ENCODE results near the gene MFAP5. TPM values are rescaled to one million over a fixed set of nuclear protein-coding genes. Genes with fewer than 3 reads are reported as not detected.
A peak's percentile ranks its signal among the peaks of the same experiment; 100 is the strongest.

The MFAP5 gene, protein sequence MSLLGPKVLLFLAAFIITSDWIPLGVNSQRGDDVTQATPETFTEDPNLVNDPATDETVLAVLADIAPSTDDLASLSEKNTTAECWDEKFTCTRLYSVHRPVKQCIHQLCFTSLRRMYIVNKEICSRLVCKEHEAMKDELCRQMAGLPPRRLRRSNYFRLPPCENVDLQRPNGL
- total RNA-seq = 100 to 1,000 TPM in 1 of 2 donors, 10 to 100 TPM in 1; 64.8 to 120 TPM
- long read RNA-seq, partial matches to known transcripts = 1 of 7 reads
- long read RNA-seq, other reads (novel, unspliced or antisense) = 3 of 7 reads

DNA sequence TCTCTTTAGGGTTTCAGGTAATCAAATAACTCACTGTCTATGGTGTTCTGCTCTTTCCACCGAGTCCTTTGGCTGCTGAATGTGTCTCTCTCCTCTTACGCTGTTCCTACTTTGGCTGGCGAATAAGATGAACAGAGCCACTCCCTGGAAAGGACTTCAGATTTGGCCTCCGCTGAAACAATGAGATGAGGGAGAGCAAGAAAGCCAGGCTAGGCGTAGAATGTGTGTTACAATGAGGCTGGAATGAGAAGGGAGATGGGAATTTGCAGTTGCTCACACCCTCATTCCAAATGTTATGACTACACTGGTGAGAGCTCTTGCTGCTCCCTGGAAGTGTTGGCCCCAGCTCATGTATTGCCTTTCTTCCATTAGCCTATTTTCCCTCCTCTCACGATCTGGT, at the start of gene MFAP5:
MFAP5 (minus strand) TSS at position 234 of the 400 bp plus-strand sequence. CDS start 722 bp downstream, outside the sequence.
- ATAC-seq (peak in 1 of 2 donors; percentile 72), DNase-seq (peak; percentile 25)
- intact Hi-C loops (cut with DNase I) = no loop called here

DNA sequence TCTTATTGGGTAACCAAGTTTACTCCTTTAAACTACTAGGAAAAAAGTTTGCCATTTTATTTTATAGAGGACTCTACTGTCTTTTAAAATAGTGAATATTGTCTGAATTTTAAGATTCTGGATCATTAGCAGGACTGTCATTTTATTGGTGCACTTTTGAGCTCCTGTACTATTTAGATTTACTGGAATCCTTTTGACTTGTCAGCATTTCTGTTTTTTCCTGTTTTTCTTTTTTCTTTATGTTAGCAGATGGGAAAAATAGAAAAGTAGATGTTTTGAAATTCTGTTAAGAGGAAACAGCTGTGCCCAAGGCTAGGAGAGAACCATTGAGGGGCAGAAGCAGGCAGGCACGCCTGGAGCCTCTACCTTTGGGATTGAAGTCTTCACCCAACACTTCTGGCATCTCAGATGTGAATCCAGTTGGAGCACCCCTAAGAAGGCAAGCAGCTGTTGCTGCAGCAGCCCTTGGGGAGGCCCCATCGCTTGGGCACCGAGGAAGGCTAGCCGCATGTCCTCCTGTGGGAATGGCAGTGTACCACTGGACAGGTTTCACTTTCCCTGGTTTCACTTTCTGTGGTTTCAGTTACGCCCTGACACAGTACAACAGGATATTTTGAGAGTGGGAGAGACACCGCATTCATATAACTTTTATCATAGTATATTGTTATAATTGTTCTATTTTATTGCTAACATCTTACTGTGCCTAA, 46.7 kb upstream of the MFAP5 start:
- ATAC-seq = peak; percentile 74 to 76
- DNase-seq = no peak
- intact Hi-C loops (cut with DNase I) = no loop called here

DNA sequence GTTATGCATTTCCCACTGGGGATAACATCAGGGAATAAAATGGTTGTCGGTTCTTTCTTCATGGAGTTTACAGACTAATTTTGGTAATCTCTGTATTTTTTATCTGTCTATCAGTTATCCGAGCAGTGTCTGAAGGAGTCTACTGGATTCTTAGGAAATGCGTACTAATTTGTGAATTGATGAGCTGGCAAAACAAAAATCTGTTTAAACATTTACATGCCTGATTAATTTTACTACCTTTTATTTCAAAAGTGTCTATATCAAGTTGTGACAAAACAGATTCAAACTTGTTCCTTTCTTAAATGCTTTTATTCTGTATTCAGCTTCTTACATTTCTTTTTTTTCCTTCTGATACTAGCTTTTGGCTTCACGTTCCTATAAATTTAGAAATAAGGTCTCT, 39.5 kb upstream of the MFAP5 start:
- intact Hi-C loops (cut with DNase I) = no loop called here
- DNase-seq (no peak), ATAC-seq (no peak)

DNA sequence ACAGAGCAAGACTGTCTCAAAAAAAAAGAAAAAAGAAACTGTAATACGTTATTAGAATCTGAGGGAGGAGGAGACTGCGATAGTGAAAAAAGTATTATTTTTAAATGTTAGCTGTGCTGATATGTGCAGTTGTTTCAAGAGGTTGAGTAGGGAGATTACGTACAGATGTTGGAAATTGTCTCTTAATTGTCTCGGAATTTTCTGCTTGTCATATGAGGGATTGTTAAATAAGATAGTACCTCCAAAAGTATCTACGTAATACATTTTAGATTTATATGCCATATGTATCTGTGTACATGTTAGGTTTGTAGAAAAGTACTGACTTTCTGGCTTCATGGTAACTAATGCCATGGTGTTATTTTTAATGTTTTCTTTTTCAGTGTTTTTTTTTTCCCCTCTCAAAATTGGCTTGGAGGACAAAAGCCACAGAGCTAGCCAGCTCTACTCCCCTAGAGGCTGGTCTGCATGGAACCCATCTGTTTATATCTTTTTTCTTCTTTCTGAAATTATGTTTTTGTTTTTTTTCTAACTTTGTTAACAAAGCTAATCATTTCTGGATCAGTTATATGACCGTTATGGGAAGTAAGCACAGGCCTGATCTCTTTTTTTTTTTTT, 38.5 kb upstream of the MFAP5 start:
- ATAC-seq (no peak), DNase-seq (no peak)
- intact Hi-C loops (cut with DNase I) = no loop called here

DNA sequence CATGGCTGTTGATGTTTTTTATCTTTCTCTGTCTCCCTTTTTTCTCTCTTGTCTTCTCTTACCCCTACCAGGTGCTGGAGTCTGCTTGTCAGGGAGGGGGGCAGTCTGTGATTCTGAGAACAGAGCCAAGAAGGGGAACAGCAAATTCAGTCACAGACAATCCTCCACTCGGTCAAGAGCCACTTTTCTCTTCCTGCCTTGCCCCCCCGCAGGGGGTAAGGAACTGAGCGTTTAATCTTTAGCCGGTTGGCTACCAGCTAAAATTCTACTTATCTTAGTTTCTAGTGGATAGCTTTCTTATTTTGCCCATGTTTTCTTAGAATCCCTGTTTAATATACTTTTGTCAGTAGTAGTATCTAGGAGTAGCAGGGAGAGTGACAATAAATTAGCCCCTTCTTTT, 37.1 kb upstream of the MFAP5 start:
- ATAC-seq (no peak), DNase-seq (no peak)
- intact Hi-C loops (cut with DNase I) = no loop called here

DNA sequence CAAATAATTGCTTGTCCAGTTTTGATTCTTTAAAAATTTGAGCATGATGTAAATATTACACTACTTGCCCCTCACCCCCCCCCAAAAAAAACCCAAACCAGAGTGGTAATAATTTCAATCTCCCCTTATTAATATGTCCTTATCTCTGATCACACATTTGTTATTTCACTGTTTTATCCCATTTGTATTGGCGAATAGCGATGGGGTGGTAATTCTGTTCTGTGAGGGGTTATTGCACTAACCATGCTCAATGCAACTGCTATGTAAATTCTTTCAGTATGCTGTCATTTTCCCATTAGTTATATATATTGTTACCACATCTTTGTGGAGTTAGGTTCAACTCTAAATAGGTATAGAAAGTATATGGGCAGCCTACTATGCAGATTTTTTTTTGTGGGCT, 36.3 kb upstream of the MFAP5 start:
- DNase-seq = no peak
- intact Hi-C loops (cut with DNase I) = no loop called here
- ATAC-seq = no peak

DNA sequence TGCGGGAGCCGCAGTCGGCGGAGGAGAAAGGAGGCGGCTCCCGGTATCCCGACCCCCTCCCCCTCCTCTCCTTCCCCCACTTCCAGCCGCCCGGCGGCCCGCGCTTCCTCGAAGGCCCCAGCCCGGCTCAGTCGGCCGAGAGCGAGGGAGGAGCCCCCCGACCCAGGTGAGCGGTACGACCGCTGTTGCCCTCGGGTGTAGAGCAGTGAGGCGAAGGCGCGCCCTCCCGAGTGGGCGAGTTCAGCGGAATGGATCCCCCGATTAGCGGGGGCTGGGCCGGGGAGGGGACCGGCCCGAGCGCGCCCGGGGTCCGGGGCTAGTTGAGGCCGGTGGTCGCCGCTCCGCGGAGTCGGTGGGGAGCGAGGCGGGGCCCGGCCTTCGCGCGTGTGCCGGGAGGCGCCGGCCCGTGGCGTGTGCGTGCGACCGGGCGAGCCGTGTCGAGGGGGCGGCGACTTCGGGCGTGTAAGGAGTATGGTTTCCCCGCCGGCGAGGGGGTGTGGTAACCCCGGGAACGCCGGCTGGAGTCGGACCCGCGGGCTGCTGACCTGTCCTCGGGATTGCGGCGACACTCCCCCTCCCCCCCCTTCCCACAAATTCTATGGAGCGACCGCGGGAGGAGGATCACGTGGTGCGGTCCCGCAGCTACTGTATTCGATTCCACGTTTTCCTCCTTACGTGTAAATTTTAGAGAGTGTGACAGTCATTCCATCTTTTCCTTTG, 35.7 kb upstream of the MFAP5 start:
- ATAC-seq = peak; percentile 71 to 81

DNA sequence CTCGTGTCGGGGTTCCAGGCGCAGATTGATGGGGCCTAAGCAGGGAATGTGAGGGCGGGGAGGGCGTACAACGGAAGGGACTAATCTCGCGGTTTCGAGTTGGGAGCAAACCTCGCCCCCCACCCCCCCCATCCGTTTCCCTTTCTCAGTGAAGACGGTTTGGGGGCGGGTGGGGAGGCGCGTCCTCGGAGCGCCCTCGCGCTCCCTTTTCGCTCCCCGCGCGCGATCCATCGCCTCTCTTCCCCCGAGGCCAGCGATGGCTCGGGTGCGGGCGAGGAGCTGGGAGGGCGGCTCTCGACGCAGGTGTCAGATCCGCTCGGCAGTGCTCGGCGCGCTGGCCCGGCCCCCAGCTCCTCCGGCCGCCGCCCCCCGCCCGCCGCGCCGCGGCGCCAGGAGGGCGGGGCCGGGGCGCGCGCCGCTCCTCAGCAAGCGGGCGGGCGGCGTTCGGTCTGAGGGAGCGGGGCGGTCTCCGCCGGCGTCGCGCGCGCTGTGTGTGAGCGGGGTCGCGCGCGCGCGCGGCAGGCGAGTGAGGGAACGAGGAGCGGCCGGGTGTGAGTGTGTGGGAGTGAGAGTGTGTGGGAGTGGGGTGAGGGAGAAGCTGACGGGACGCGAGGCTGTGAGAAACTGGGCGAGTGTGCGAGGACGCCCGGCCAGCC, 35.0 kb upstream of the MFAP5 start, which contains the start of gene RIMKLB:
RIMKLB (plus strand) TSS at position 516 of the 656 bp plus-strand sequence. CDS start 15,876 bp downstream, outside the sequence.
- intact Hi-C loops (cut with DNase I) = no loop called here
- peak; percentile 93 to 94 for ATAC-seq
- DNase-seq = peak; percentile 89

More for the DNA sequence above, 35.7 kb upstream of the MFAP5 start:
- peak; percentile 82 for DNase-seq
- intact Hi-C loops (cut with DNase I) = no loop called here

DNA sequence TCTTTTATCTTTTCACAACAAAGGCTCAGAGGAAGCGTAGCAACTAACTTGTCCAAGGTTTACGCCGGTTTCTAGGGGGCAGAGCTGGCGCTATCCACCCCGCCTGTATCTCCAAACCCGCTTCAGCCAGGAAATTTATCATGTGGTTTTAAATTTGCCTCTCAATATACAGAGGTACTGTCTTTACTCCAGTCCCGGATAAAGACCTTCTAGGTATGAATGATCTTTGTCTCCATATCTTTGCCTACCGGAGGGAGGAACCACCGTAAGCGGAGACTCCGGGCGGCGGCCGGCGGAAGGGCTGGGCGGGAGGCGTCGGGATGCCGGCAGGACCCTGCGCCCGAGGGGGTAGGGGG, 34.5 kb upstream of the MFAP5 start:
- intact Hi-C loops (cut with DNase I) = no loop called here
- DNase-seq = peak; percentile 31
- peak; percentile 27 to 40 for ATAC-seq

DNA sequence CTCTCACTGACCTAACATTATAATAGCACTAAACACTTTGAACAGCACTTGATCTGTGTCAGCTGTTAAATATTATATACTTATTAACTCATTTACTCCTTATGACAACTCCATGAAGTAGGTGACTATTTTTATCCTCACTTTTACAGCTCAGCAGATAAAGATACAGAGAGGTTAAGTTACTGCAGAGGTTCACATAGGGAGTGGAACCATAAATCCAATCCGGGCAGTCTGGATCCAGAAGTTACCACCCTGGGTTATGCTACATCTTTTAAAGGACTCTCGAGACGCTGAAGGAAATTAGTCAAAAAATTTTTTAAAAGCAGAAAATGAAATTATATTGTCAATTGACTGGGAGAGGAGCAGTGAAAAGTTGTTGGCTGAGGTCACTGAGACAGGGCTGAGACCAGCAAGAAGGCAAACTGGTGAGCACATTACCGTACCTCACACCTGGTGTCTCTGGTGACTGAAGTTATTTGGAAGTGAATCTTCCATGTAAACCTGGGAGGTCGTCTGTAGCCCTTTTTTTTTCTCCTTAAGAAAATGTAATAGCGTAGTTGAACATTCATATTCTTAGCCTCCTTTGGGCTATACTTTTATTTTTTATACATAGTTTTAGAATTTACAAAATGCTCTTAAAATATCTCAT, 33.9 kb upstream of the MFAP5 start:
- DNase-seq (no peak), ATAC-seq (no peak)
- intact Hi-C loops (cut with DNase I) = no loop called here

DNA sequence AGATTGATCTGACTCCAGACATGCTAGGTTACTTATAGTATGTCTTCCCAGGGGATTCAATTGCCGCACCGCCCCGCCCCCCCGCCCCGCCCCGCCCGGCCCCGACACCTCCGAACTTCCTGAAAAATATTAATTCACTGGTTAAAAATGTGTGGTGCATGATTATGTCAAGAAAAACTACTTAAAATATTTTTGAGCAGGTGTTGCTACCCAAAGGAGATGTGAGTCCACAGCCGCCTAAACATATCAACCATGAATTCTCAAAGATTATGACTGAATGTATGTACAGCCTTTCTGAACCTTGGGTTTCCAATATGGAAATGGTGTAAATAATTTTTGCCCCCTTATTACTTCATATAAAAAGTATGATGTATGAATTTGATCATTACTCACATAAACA, 32.5 kb upstream of the MFAP5 start:
- intact Hi-C loops (cut with DNase I) = no loop called here
- no peak for DNase-seq
- ATAC-seq = no peak

DNA sequence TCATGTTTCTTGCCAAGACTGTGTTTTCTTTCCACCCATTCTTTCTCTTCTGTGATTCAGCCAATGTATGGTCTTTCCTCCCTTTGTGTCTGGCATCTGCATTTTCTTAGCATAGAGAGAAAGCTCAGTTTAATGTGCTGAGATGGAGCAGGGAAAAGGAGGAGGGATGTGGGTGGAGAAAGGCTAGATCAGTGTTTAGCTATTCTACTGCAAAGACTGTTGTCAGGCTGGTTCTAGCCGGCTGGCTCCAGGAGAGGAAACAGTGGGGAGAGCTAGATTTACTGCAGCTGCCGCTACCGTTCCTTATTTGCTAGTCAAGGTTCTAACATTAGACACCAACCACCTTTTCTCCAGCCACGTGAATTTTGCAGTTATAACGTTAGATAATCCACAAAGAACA, 29.9 kb upstream of the MFAP5 start:
- peak; percentile 33 for DNase-seq

DNA sequence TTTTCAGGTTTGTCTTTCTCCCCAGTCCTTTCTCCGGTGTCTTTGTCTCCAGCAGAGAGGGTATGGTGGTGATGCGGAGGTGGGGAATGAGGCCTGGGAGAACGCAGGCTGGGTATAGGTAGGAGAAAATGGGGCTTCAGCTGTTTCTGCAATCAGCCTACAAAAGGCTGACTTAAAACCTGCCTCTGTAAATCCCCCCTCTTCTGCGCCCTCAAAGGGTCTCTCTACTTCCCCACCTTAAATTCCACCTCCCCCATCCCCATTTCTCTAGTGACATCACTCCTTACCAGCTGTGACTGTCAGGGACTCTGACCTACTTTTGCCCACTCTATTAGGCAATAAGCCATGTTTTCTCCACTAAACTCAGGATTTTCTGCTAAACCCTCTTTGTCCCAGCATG, 27.1 kb upstream of the MFAP5 start:
- intact Hi-C loops (cut with DNase I) = loop anchor here in 1 of 2 donors (10.0 kb wide), 2 partner anchors 205 to 355 kb away; no protein-coding TSS in a partner anchor
- ATAC-seq (no peak), DNase-seq (no peak)

More for the DNA sequence above, 29.9 kb upstream of the MFAP5 start:
- intact Hi-C loops (cut with DNase I) = no loop called here
- ATAC-seq = peak; percentile 24 to 44

DNA sequence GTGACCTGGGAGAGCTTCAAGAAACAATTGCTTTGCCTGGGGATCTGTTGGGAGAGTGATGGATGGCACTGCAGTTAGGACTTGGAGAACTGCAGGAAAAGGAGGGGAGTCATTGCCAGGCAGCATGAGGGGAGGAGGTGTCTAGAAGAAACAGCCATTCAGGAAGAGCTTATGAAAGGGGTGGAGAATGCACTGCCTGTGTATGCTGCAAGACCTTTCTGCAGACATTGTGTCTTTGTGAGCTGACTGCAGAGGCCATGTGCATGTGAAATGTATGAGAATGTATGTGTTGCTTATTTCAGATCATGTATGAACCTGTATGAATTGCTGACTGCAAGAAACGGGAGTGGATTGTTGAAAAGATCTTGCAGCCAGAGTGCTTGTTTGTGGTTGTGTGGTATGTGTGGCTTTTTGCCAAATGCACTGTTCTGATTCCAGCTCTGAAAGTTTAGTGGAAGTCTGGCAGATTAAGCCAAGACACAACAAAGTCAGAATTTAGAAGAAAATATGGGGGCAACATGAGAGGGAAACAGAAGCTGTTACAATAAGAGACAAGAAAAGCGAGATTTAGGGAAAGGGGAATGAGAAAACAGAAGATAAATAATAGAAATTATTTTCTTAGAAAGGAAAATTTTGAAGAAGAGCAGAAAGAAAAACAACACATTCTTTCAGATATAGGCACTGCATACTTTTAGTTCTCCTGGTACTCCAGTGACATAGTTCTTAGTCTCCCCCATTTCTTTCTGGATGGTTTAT, 25.4 kb upstream of the MFAP5 start:
- intact Hi-C loops (cut with DNase I) = loop anchor here in 1 of 2 donors (10.0 kb wide), 2 partner anchors 207 to 357 kb away; no protein-coding TSS in a partner anchor
- DNase-seq (peak; percentile 35), ATAC-seq (peak; percentile 95 to 98)

DNA sequence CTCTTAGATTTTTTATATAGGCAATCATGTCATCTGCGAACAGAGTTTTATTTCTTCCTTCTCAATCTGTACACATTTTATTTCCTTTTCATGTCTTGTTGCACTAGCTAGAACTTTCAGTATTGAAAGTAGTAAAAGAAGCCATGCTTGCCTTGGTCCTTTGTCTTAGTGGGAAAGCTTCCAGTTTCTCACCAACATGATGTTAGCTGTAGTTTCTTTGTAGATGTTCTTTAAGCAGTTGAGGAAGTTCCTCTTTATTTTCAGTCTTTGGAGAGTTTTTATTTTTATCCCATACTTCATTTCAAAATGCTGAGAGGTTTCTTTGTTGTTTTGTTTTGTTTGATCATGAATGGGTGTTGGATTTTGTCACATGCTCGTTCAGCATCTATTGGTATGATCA, 22.4 kb upstream of the MFAP5 start:
- no peak for ATAC-seq
- no peak for DNase-seq
- intact Hi-C loops (cut with DNase I) = loop anchor here in 1 of 2 donors (10.0 kb wide), 2 partner anchors 210 to 360 kb away; no protein-coding TSS in a partner anchor

DNA sequence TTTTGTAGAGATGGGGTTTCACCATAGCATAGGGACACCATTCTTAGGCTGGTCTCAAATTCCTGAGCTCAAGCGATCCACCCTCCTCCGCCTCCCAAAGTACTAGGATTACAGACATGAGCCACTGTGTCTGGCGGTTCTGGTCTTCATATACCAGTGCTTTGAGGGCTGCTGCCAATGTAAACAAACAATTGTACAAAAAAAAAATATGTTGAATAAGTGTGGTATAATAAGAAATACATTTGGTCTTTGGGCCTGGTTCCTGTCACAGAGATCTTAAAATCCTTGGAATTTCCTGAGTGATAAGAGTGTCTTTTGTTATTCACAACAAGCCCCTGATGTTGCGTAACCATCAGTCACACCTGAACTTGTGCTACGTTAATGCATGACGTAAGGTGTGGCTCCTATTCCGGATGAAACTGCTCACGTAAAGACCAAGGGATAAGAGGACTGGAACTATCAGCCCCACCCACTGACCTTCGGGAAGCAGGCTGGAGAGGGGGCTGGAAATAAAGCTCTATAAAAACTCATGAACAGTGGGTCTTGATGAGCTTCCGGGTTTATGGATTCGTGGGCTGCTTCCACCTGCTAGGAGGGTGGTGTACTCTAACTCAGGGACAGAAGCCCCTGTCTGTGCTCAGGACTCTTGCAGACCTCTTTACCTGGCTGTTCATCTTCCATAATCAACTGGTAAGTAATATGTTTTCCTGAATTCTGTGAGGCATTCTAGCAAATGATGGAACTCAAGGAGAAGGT, 18.7 kb upstream of the MFAP5 start:
- DNase-seq (no peak), ATAC-seq (peak; percentile 33 to 72)
- intact Hi-C loops (cut with DNase I) = loop anchor here (5.0 to 10.0 kb wide), 5 partner anchors 141 to 366 kb away; partner anchors contain the start of gene A2ML1 (in 1 of the 2)

DNA sequence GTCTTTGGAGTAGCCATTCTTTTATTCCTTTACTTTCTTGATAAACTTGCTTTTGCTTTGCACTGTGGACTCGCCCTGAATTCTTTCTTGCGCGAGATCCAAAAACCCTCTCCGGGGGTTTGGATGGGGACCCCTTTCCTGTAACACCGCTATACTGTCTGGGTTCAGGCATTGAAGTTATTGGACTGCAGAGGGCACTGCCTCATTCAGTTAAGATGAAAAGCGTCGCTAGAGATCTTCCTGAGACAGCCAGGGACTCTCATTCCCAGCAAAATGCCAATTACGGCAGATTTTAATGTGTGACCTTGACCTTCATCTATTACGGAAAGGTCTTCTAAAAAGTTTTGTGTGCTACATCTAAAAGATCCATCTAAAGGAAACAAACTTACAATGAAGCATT, 17.9 kb upstream of the MFAP5 start:
- intact Hi-C loops (cut with DNase I) = loop anchor here (5.0 to 10.0 kb wide), 5 partner anchors 142 to 367 kb away; partner anchors contain the start of gene A2ML1 (in 1 of the 2)
- ATAC-seq (no peak), DNase-seq (no peak)

Data from left cardiac atrium (tissue), 4 donors.